DMS114 treated with DMSO at 0.1 percent for 48 hours (cell line): ENCODE measurements around the gene SPACA9.
A peak's percentile ranks its signal among the peaks of the same experiment; 100 is the strongest.

Experiments used
- DNase-seq: peaks from one replicate; lab custom pipeline; 2025; ENCODE audit not compliant: unreplicated experiment; lab: John Stamatoyannopoulos, UW

The SPACA9 gene

DNA sequence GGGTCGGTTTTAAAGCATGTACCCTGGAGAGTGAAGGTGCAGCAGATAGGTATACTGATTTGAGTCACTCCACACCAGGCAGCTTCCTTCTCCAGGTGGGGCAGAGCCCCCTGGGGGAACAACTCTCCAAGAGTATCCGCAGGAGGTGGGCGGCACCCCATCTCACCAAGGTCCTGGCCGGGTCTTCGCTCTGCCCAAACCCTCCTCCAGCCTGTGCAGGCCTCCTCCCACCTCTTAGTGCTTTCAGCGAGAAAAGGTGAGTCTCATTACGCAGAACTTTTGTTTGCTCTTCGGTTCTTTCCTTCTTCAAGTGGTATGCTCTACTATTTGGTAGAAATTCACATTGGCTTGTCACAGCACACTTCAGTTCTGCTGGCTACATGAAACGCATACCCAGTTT lies 13.7 kb downstream of the SPACA9 start:
- no peak for DNase-seq

DNA sequence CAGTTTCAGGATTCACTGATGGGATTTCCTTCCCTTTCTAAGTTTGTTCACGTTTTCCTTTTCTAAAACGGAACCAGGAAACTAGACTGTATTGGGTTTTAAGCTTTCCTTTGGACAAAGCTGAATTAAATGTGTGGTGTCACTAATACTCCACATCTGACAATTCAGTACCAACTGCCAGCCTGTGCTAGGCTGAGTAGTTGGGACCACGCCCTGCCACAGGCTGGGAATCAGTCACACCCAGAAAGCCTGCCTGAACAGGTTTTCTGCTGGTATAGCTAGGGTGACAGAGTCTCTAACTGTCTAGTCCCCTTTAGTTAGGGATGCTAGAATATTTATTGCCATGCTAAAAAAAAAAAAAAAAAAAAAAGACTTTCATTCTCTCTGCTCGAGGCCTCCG lies 15.6 kb downstream of the SPACA9 start:
- no peak for DNase-seq

DNA sequence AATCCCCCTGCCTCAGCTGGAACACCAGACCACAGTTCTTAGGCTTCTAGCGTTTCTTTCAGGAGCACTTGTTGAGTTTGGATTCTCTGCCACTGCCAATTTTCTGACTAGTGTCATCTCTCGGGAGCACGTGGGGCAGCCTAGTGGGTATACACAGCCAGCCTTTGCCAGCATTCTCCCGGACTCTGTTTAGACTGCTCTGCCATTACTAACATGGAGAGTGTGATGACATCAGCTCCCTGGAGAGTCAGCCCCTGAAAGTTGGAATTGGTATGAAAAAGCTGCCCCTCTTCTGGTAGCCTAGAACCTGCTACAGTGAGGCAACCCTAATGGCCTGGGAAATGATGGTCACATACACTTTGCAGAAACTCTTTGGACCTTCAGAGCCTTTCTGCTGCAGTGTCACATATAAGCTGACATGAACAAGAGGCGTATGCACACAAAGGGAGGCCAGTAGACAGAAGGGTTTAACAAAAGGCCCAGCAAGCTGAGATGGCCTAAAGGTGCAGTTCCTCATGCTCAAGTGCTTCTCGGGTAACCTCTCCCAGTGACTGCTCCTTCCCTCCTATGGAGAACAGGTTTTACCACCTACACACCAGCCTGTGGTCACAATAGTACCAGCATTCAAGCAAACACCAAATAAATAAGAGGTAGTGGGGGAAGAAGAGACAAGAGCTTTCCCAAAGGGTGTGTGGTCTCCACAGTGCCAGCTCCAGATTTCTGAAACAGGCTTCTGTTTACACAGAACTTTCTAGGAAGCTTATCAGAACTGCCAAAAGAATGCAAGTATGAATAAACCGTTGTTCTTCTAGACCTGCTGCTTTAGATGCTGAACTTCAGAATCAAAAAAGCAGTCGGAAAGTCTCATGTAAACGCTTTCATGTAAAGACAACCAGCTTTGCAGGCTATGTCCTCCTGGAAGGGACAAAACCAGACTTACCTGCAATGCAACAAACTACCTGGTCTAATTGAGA lies 16.5 kb downstream of the SPACA9 start:
- DNase-seq: no peak

DNA sequence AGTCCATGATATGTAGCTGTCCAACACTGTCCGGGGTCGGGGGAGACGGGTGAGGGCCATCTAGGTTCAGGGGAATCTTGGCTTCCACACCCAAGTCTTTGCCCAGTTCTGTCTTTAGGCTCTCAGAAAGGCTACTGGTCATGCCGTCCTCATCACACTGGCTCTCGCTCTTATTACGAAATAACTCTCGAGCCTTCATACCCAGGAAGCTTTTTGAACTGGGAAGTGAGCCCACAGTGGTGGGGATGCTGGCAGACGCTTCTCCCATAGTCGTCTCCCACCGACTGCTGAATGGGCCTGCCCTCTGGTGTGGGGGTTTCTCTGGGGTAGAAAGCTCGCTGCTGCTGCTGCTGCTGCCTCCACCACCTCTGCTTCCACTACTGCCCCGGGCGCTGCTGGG lies 17.6 kb downstream of the SPACA9 start:
- DNase-seq: no peak

DNA sequence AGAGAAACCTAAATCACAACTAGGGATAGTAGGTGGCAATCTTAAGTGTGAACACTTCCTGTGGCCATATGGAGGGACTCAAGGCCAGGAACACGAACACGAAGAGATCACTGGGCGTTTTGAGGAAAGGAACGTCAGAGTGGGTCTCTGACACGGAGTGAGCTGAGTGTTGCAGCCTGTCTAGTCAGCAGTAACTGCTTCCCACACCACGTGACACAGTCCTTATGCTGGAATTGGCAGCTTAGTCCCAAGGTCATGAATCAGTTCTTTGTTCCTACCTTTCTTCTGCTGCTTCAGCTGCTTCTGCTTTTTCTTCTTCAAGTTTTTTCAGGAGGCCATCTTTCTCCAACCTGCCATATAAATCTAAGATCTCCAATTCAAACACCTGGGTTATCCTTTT lies 18.2 kb downstream of the SPACA9 start:
- no peak for DNase-seq

DNA sequence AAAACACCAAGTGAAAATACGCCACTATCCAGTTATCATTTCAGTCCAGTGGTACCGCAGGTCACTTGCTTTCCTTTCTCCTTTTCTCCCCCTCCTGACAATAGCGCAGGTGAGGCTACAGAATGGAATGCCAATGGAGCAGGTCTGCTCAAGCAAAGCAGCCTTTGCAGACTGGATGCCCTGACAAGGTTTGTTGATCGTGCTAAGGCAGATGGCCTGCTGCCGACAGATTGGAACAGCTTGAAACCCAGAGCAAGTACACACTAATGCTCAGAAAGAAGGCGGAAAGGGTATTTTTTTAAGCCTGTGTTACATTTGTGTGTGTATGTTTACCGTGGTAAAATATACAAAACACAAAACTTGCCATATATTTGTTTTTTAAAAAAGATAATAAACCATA lies 19.4 kb downstream of the SPACA9 start:
- DNase-seq: no peak

DNA sequence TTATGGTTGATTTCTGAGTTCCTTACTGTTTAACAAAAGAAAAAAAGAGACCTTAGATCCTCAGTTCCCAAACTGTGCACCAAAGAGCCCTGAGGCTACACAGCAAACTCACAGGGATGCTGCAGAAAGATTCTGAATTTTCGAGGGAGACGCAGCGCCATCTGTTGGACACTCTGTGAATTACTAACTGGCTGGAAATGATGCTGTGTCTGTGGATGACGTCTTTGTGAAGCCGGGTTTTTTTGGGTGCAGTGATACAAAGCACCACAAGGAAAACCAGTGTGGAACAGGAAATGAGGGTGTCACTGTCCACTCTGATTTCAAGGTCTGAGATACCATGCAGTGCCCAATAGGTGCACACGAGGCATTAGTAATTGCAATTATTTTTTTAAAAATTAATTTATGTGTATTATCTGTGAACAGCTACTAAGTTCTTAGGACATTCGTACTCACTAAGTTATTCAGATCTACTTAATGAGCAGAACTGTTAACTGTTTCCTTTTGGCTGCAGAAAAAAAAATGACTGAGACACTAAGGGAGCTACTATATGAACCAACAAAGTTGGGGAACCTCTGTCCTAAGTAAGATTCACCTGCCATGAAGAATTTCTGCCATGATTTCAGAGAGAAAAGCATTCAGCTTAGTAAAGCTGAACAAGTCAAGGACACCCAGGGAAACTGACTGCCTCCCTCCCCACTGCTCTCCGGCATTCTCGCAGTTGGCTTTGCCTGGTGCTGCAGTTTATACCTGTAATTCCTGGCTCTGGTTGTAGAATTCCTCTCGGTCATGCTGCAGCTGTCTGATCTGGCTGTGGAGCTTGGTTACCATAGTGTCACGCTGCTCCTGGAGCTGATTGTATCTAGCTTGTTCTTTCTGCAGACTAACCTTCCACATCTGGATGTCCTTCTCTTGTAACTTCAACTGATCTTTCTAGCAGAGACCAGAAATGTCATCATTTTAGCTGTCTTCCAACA lies 23.4 kb downstream of the SPACA9 start:
- DNase-seq: peak; percentile 69

DNA sequence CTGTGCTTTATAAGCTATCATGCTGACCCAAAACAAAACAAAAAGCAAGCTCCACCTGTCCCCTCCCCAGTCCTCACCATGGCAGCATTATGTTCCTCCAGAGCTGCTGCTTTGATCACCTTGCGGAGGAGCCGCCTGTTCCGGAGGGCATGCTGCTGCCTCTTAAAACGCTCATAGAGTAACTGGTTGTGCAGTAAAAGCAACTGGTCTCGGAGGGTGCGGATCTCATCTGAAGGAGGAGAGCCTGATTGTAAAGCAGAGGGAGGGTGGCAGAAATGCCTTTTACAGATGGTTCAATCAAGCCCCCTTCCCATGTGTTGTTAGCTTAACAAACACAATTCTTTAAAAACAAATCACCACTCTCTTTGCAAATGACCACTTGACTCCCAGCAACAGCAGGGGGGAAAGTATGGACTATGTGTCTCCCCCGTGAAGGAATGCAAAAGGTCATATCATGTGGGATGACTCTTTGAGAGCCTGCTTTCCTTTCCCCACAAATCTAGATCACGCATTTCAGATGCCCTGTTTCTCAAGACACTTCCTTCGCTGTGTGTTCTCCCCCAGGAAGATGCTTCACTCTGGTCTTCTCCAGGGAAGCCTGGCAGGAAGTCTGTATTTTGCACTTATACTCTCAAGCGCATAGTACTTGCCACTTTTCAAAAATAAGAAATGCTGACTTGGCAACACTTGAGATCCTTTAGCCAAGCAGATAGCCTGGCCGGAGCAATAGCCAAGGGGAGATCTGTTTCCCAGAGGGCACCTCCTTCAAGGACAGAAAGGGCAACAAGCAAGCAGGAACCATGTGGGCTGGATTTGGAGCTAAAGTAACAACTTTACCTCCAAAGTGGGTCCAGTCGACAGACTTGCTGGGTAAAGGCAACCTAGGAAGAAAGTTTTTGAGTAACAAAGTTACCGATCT lies 25.1 kb downstream of the SPACA9 start:
- no peak for DNase-seq

DNA sequence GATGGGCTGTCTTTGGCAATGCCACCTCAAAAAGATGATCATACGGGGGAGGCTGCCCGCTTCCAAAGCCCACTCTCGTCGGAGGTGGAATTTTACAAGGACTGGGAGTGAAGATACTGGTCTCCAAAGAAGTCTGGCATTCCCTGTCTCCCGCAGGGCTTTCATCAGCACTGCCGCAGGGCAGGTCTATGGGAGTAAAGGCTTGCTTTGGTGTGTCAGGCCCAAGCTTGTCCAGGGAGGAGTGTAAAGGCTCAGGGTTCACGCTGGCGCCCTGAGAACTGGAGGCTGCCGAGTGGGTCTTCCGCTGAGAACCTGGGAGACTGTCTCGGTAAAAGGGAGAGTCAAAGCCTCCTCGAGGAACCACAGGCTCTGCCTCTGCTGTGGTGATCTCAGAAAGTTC lies 27.0 kb downstream of the SPACA9 start:
- DNase-seq: no peak

DNA sequence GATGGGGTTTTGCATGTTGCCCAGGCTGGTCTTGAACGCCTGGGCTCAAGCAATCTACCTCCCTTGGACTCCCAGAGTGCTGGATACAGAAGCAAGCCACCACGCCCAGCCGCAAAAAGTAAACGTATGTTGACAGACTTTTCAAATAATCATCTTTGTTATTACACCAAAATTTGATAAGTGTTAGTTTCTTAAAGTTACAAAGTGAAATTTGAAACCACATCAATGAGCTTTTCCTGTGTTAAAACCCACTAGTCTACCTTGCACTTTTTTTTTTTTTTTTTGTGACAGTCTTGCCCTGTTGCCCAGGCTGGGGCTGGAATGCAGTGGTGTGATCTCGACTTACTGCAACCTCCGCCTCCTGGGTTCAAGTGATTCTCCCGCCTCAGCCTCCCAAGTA lies 29.9 kb downstream of the SPACA9 start:
- no peak for DNase-seq

DNA sequence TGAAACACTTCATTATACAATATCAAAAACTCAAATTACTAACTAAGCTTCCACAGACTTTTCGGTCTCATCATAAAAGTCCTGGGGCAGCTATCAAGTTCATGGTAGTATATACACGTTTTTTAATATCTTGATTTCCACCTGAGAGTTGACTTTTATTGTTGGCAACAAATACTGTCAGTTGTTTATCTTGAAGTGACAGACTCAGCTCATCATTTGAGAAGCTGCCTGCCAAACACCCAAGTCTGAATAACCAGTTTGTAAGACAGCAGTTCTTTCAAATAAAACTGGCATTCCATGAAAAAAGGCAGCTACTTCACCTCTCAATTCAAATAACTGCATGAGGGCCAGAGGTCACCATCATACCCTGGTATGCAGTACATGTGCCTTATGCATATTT lies 30.6 kb downstream of the SPACA9 start:
- DNase-seq: no peak

DNA sequence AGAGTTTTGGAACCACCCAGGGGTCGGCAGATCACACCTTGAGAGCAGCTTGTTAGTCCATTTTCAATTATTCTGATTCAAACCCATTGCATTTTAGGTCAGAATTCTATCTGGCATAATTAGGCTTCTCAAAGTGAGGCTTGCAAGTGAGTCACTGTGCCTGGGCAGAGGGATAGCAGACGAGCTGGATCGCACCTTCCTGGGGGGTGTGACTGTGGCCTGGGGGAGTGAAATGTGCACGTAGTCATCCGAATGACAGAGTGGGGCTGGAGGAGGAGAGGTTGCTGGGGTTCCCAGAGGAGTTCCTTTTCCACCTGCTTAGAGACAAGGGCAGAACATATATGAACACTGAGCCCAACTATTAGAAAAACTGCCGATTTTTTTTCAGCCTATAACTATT lies 31.7 kb downstream of the SPACA9 start:
- no peak for DNase-seq

DNA sequence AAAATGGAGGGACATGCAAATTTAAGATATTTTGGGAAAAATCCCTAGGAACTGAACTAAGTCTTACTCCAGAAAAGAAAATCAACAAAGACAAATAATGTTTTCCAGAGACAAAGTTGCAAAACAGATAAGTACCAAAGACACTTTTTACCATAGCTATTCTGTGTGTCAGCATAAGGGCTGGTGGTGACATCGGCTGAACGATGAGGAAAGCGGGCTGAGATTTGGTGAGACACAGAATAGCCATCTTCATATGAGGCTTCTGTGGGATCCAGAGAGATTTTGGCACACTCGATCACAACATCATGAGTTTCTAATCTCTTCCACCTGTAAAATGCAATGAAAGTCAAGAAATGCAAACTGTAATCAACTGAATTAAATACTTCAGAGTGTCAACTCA lies 33.4 kb downstream of the SPACA9 start:
- no peak for DNase-seq

DNA sequence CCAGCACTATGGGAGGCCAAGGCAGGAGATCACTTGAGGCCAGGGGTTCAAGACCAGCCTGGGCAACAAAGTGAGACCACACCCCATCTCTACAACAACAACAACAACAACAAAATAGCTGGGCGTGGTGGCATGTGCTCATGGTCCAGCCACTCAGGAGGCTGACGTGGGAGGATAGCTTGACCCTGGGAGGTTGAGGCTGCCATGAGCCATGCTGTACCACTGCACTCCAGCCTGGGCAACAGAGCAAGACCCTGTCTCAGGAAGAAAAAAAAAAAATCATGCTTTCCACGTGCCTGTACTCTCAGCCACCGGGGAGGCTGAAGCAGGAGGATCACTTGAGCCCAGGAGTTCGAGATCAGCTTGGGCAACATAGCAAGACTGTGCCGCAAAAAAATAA lies 36.2 kb downstream of the SPACA9 start:
- no peak for DNase-seq

DNA sequence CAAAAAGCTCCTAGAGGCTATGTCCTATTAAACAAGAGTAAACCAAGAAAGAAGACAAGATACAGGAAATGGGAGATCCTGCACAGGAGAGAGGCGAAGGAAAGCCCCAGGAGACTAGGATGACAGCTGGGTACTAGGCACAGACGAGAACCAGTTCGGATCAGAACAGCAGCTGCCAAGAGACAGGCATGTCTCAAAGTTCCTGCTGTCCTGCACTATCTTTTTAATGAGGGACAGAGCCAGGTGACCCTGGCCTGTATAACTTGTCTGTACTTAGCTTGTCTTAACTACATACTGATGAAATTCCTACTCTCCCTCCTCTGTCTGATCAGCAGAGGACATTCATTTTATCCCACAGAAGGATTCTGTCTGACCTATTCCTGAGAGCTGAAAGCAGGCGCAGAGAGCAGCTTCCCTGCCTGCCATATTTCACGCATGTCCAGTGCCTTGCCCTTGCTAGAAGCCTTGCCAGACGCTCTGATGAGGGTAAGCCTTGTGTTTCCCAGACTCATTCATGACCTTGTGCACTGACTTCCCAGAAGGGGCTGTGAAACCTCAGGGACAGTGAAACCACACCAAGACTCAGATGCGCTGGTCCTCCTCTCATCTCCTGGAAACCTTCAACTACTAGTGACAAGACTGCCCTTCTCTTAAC lies 41.0 kb downstream of the SPACA9 start:
- no peak for DNase-seq

DNA sequence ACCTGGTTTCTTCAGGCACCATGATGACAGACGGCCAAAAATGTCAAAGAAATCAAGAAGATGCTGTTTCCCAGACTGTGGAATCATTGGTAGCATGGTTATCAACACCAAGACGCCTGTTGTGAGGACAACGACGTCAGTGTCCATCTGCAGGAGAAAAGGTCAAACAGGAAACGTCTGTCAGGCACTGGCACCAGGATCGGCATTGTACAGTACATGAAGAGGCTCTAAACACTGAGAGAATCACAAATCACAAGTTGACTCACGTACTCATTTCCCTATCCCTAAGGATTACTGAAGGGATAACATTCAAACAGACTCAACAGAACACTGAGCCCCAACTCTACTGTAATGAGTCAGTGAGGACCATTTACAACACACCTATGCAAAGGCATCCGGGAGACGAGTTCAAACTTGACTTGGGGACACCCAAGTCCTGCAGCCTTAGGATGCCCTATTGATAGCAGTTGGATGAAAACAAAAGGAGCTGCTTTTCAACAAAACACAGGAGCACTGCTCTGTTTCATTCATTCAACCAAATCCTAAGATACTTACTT lies 44.7 kb downstream of the SPACA9 start:
- DNase-seq: no peak

DNA sequence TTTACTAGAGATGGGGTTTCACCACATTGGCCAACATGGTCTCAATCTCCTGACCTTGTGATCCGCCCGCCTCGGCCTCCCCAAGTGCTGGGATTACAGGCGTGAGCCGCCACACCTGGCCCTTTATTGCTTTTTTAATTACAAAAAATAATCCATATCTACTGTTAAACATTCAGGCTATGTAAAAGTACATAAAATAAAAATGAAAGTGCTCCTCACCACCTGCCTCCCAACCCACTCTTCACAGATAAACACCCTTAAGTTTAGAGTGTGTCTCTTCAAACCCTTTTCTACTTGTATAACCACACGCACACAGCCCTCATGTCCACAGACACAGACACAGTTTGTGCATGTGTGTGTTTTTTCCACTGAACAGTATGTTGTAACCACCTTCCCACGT lies 49.0 kb downstream of the SPACA9 start:
- DNase-seq: no peak

DNA sequence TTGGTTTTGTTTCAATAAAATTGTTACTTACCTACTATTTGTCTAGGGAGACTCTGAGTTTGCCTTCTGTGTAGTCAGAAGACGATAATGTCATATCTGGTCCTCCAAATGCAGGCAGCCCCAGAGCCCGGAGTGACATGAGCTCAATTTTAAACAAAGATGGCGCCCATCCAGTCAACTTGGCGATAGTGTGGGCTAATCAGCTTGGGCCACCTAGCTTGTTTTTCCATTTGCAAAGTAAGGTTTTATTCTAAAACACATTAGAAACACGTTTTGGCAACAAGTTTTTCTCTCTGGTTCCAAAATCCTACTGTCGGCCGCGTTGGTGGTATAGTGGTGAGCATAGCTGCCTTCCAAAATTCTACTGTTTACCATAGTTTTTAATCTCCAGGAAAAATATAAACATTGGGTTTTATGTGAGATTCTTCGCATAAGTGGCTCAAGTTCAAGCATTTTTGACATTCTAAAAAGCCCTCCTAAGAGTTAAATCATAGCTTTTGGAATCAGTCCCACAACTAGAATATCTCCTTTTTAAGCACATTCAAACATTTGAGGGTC lies 52.6 kb downstream of the SPACA9 start:
- DNase-seq: no peak

DNA sequence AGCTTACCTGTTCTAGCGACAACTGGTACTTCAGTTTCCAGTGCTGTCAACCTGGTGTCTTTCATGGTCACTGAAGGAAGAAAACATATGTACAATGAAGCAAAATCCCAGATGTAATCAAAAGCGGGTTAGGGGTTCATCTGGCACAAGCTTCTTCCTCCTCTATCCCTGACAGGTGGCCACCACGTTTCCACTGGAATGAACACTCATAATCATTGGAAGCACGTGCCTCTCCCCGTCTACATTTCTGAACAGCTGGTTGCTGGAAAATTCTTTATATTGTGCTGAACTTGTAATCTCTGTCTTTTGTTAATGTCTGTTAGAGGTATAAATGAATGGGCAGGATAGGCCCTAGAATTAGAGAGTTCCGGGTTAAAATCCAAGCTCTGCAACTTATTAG lies 56.3 kb downstream of the SPACA9 start:
- no peak for DNase-seq

DNA sequence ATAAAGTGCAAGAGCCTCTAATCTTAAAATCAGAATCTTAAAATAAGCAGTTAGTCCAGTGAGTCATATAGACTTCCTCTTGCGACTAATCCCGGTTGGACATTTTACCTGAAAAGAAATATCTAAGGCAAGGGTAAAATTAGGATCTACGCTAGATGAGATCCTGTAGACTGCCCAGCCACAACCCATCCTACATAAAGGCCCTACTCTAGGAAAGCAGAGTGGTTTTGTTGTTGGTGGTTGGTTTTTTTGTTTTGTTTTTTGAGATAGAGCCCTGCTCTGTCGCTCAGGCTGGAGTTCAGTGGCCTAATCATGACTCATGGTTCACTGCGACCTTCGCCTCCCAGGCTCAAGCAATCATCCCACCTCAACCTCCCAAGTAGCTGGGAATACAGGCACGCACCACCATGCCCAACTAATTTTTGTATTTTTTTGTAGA lies 58.8 kb downstream of the SPACA9 start:
- DNase-seq: no peak
